ENCODE results near the gene RSF1.

- TF ChIP-seq CTCF (IDR thresholded peaks at IDR 0.05): no peak
- TF ChIP-seq POLR2A (IDR thresholded peaks at IDR 0.05): no peak
Measured at GRCh38 chr11:77854838-77855237, 34.3 kb upstream of the RSF1 start.
